GM21619 (cell line): Measurements from ENCODE around the gene OR4C13.
"Not testable (repeated sequence)": the region's sequence is repeated elsewhere in the genome, so short reads cannot be mapped to it uniquely, and the experiment has no call there.

Experiments
- ATAC-seq: cut with Tn5 transposase; IDR thresholded peaks from one replicate; pipeline ENCODE4 v1.9.1; 2021; ENCODE audit not compliant: unreplicated experiment

OR4C13 gene

DNA sequence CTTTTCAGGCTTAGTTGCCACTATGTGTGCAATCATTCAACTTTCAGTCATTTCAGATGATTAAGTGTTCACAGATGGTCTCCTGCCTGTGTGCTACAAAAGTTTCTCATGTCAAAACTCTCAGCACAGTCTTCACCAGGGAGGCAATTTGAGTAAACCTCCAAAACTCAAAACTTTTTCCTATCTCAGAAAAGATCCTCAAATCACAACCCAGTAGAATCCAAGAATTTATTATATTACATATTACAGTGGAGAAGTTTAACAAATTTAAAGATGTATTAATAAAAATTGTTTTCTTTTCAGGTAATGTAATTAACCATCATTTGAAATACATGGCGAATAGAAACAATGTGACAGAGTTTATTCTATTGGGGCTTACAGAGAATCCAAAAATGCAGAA lies at the start of gene OR4C13:
Gene OR4C13, plus strand, starts transcription at position 301 of the 400 bp plus-strand sequence. Its CDS starts 32 bp downstream, at position 333.
- no peak for ATAC-seq

DNA sequence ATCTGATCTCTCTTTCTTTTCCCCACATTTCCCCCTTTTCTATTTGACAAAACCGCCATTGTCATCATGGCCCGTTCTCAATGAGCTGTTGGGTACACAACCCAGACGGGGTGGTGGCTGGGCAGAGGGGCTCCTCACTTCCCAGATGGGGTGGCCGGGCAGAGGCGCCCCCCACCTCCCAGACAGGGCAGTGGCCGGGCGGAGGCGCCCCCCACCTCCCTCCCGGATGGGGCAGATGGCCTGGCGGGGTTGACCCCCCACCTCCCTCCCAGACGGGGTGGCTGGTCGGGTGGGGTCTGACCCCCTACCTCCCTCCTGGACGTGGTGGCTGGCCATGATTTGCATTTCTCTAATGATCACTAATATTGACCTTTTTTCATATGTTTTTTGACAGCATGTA lies 40.7 kb upstream of the OR4C13 start:
- ATAC-seq: not testable (repeated sequence)

DNA sequence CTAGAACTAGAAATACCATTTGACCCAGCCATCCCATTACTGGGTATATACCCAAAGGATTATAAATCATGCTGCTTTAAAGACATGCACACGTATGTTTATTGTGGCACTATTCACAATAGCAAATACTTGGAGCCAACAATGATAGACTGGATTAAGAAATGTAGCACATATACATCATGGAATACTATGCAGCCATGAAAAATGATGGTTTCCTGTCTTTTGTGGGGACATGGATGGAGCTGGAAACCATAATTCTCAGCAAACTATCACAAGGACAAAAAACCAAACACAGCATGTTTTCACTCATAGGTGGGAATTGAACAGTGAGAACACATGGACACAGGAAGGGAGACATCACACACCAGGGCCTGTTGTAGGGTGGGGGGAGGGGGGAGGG lies 3.5 kb upstream of the OR4C13 start:
- not testable (repeated sequence) for ATAC-seq

DNA sequence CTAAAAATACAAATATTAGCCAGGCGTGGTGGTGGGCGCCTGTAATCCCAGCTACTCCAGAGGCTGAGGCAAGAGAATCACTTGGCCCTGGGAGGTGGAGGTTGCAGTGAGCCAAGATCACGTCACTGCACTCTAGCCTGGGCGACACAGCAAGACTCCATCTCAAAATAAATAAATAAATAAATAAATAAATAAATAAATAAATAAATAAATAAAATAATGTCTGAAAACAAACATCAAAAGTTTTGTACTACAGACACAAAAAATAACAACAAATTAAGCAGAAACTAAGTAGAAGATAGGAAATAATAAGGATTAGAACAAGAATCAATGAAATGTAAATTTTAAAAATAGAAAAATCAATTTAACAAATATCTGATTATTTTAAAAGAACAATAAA lies 21.2 kb downstream of the OR4C13 start:
- ATAC-seq: not testable (repeated sequence)

DNA sequence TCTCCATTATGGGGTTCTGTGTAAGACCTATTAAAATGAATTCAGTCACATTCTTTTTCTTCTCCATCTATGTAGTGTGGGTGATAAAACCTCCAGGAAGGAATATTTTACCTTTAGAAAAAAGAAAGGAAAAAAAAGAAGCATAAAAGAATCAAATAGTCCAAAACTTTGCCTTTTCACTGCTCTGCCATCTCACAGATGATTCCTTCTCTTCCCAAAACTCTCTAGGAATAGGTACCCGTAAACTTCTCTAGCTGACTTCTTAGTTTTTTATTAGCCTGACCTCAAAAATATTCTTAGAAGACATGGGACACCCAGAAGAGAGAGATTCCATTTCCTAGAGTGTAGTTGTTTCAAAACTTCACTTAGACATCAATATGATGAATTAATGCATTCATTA lies 30.2 kb downstream of the OR4C13 start, which contains the start of gene OR4C12:
Gene OR4C12, minus strand, starts transcription at position 101 of the 400 bp plus-strand sequence. Its CDS starts 34 bp downstream, at position 67.
- not testable (repeated sequence) for ATAC-seq

DNA sequence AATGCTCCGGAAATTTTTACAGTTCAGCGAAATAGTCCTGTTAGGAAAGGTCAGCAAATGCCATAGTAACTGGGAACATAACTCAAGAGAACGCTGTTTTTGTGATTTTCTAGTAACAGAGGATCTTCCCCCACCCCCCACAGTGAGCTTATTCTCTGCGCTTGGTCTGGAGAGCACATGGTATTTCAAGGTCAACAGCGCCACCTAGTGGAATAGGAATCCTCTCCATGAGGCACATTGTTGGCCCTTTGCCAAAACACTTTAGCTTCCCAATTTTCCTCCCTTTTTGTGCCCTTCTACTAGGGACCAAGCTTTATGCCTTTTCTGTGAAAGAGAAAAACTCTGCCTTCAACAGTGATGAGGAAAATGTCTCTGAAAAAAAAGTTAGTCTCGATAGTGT lies 43.4 kb downstream of the OR4C13 start:
- no peak for ATAC-seq
